K562 (cell line): ENCODE measurements around the gene GALNS. TPM values are rescaled to one million over a fixed set of nuclear protein-coding genes. Genes with fewer than 3 reads are reported as not detected.
A peak's percentile ranks its signal among the peaks of the same experiment; 100 is the strongest.

ENCODE experiments used
- ASH1L ChIP-seq: fragments of 450-650 bp; IDR thresholded peaks from 2 replicates; pipeline ENCODE4 v1.6.1; 2018; ENCODE audit warnings: borderline replicate concordance, mild to moderate bottlenecking, low read depth; ENCODE audit not compliant: partially characterized antibody
- CBX1 ChIP-seq: sonication (generic); IDR thresholded peaks from 2 replicates; pipeline ENCODE4 v1.6.1; 2016; ENCODE audit warnings: antibody characterized with exemption, low read depth, mild to moderate bottlenecking
- CEBPZ ChIP-seq: fragments of 150-350 bp; IDR thresholded peaks from 2 replicates; pipeline ENCODE4 v1.6.1; 2014; ENCODE audit warnings: low read depth, mild to moderate bottlenecking, low read length, borderline replicate concordance
- CREB5 ChIP-seq: fragments of 250-450 bp; sonication (Bioruptor Pico); IDR thresholded peaks from 2 replicates; pipeline ENCODE4 v1.5.0; 2020; ENCODE audit warnings: mild to moderate bottlenecking
- ELF2 ChIP-seq: fragments of 250-450 bp; sonication (Bioruptor Pico); IDR thresholded peaks from 2 replicates; pipeline ENCODE4 v1.5.0; 2021; ENCODE audit warnings: mild to moderate bottlenecking
- HDAC8 ChIP-seq: fragments of 450-650 bp; IDR thresholded peaks from 2 replicates; pipeline ENCODE4 v1.6.1; 2016; ENCODE audit warnings: mild to moderate bottlenecking, missing genetic modification characterization, moderate library complexity, missing compliant biosample characterization
- IRF1 ChIP-seq: sonication (generic); formaldehyde crosslinking; IDR thresholded peaks from 2 replicates; pipeline ENCODE4 v1.8.0; 2022; ENCODE audit warnings: missing genetic modification reagents, mild to moderate bottlenecking, borderline replicate concordance
- NFYB ChIP-seq: IDR thresholded peaks from 2 replicates; pipeline ENCODE4 v1.6.1; 2011; ENCODE audit warnings: mild to moderate bottlenecking, moderate library complexity; ENCODE audit not compliant: insufficient read length; ENCODE audit errors: extremely low read depth
- NONO ChIP-seq, 2 experiments: fragments of 200-400 bp in 1 of 2; fragments of 450-650 bp in 1 of 2; formaldehyde crosslinking in 1 of 2; IDR thresholded peaks; 2 replicates each; pipeline ENCODE4 v1.6.1; 2017; ENCODE audit warnings: low read depth in 2 of 2, mild to moderate bottlenecking in 2 of 2, moderate library complexity in 2 of 2, low read length in 1 of 2
- POLR2B ChIP-seq: fragments of 450-650 bp; IDR thresholded peaks from 2 replicates; pipeline ENCODE4 v1.6.1; 2018; ENCODE audit warnings: low read depth; ENCODE audit not compliant: partially characterized antibody
- PREB ChIP-seq: sonication (generic); formaldehyde crosslinking; IDR thresholded peaks from 2 replicates; pipeline ENCODE4 v1.8.1; 2023; ENCODE audit warnings: mild to moderate bottlenecking, missing genetic modification reagents
- SAP30 ChIP-seq: fragments of 200-600 bp; sonication (generic); IDR thresholded peaks from 2 replicates; pipeline ENCODE4 v1.6.1; 2012; ENCODE audit warnings: borderline replicate concordance, low read depth, mild to moderate bottlenecking, moderate library complexity, low read length, control low read depth, inconsistent platforms; ENCODE audit not compliant: insufficient read depth, poor library complexity, severe bottlenecking
- SLC30A9 ChIP-seq: fragments of 250-450 bp; sonication (Bioruptor Pico); IDR thresholded peaks from 2 replicates; pipeline ENCODE4 v1.8.0; 2022; ENCODE audit warnings: mild to moderate bottlenecking, moderate library complexity
- SMAD1 ChIP-seq: fragments of 150-350 bp; IDR thresholded peaks from 2 replicates; pipeline ENCODE4 v1.6.1; 2014; ENCODE audit warnings: low read length, low read depth; ENCODE audit not compliant: partially characterized antibody
- ZBTB34 ChIP-seq: fragments of 250-450 bp; sonication (Bioruptor Pico); IDR thresholded peaks from 2 replicates; pipeline ENCODE4 v1.8.0; 2021; ENCODE audit warnings: mild to moderate bottlenecking, moderate library complexity
- ZNF239 ChIP-seq: fragments of 250-450 bp; sonication (Bioruptor Pico); IDR thresholded peaks from 2 replicates; pipeline ENCODE4 v1.4.0; 2020; ENCODE audit warnings: mild to moderate bottlenecking
- ZNF76 ChIP-seq: fragments of 250-450 bp; sonication (Bioruptor Pico); IDR thresholded peaks from 2 replicates; pipeline ENCODE4 v1.4.0; 2020; ENCODE audit warnings: mild to moderate bottlenecking, moderate library complexity, borderline replicate concordance
- polyA plus RNA-seq, 8 experiments: library from polyadenylated mRNA; depleted of rRNA in 4 of 8; stranded (reverse) in 5 of 8; unstranded in 3 of 8; fragments of >200 nt; fragmentation: Nextera tagmentation in 2 of 8; fragmentation: Illumina TruSeq in 1 of 8; extraction: Ambion mirVana in 2 of 8; extraction: Trizol in 1 of 8; gene quantifications; 2 replicates each; pipeline versions ENCODE4 v1.2.1 to v1.2.3, GENCODE V29; 2011 to 2014; ENCODE audit warnings: inconsistent platforms in 1 of 8, missing spikeins in 1 of 8
- total RNA-seq, 7 experiments: library from RNA; depleted of rRNA in 6 of 7; stranded (reverse); fragments of >200 nt in 6 of 7; fragmentation: Illumina TruSeq in 2 of 7; extraction: Trizol in 2 of 7; gene quantifications; 2 replicates each; pipeline versions ENCODE4 v1.2.1 to v1.2.3, GENCODE V29; 2011 to 2021; ENCODE audit warnings: low replicate concordance in 1 of 7

The GALNS gene
- total and polyA plus RNA-seq, 9 of the 15 experiments (the other 6 are each of a cell fraction or from before 2014, with no cell fraction given) = 0.38 to 13.2 (median 4.3) TPM

GRCh38 chr16:88809068-88809675 lies 47.6 kb downstream of the GALNS start (continued):
- TF ChIP-seq ASH1L = no peak
- TF ChIP-seq SAP30 = no peak
- TF ChIP-seq ELF2 = no peak
- no peak for TF ChIP-seq SLC30A9 (CRISPR knock-in tag)
- TF ChIP-seq IRF1 (CRISPR knock-in tag) = no peak
- no peak for TF ChIP-seq CREB5 (CRISPR knock-in tag)
- no peak for TF ChIP-seq ZNF239 (CRISPR knock-in tag)
- TF ChIP-seq CBX1 = peak; percentile 23; the same call in 1 of the 2 replicates
- peak; percentile 33 for TF ChIP-seq POLR2B
- TF ChIP-seq CEBPZ = no peak
- no peak for TF ChIP-seq NFYB
- TF ChIP-seq HDAC8 (tag) = no peak
- TF ChIP-seq ZBTB34 (CRISPR knock-in tag) = no peak
- no peak for TF ChIP-seq PREB (CRISPR knock-in tag)
- no peak for TF ChIP-seq ZNF76 (CRISPR knock-in tag)
- TF ChIP-seq SMAD1 = no peak
- no peak for TF ChIP-seq NONO (IDR thresholded peaks at IDR 0.05; ENCODE audit: low read depth in 2 of 2, low read length in 1 of 2)
